Activated CD8-positive, alpha-beta memory T cell treated with anti-CD3 and anti-CD28 coated beads for 24 hours (primary cell): ENCODE data around the gene KIF6.
A peak's percentile ranks its signal among the peaks of the same experiment; 100 is the strongest.

Experiments
- DNase-seq: peaks from one replicate; pipeline ENCODE4 v3.0.0-alpha.2; 2020

KIF6 gene

GRCh38 chr6:39411465-39411864, 313.7 kb downstream of the KIF6 start:
- DNase-seq: no peak

GRCh38 chr6:39411001-39411400, 314.2 kb downstream of the KIF6 start:
- DNase-seq: no peak

GRCh38 chr6:39409889-39410288, 315.3 kb downstream of the KIF6 start:
- DNase-seq: no peak

- no peak for DNase-seq
These were observed 317.7 kb downstream of the KIF6 start for GRCh38 chr6:39407446-39407993.

- DNase-seq: no peak
These were observed 320.9 kb downstream of the KIF6 start for GRCh38 chr6:39404312-39404711.

- no peak for DNase-seq
These were observed 321.9 kb downstream of the KIF6 start for GRCh38 chr6:39403304-39403703.

GRCh38 chr6:39402239-39402751, 322.9 kb downstream of the KIF6 start:
- DNase-seq: no peak

- DNase-seq: no peak
These were observed 323.8 kb downstream of the KIF6 start for GRCh38 chr6:39401376-39401775.

GRCh38 chr6:39400026-39400425, 325.2 kb downstream of the KIF6 start:
- no peak for DNase-seq

GRCh38 chr6:39396854-39397253, 328.4 kb downstream of the KIF6 start:
- no peak for DNase-seq

- DNase-seq: no peak
These were observed 332.1 kb downstream of the KIF6 start for GRCh38 chr6:39393075-39393474.

- DNase-seq: no peak
These were observed 334.0 kb downstream of the KIF6 start for GRCh38 chr6:39391182-39391581.

- DNase-seq: no peak
These were observed 335.8 kb downstream of the KIF6 start for GRCh38 chr6:39389484-39389767.

- DNase-seq: no peak
These were observed 336.4 kb downstream of the KIF6 start for GRCh38 chr6:39388606-39389483.

GRCh38 chr6:39387785-39388184, 337.4 kb downstream of the KIF6 start:
- DNase-seq: no peak

- DNase-seq: no peak
These were observed 338.7 kb downstream of the KIF6 start for GRCh38 chr6:39386487-39386886.

GRCh38 chr6:39381550-39382140, 343.6 kb downstream of the KIF6 start:
- DNase-seq: peak; percentile 28

- DNase-seq: no peak
These were observed 344.2 kb downstream of the KIF6 start for GRCh38 chr6:39380837-39381549.

- DNase-seq: no peak
These were observed 346.2 kb downstream of the KIF6 start for GRCh38 chr6:39378960-39379425.

GRCh38 chr6:39378175-39378959, 346.8 kb downstream of the KIF6 start:
- peak; percentile 15 for DNase-seq

GRCh38 chr6:39377539-39377950, 347.7 kb downstream of the KIF6 start:
- peak; percentile 44 for DNase-seq

- no peak for DNase-seq
These were observed 349.8 kb downstream of the KIF6 start for GRCh38 chr6:39375405-39375804.

- DNase-seq: peak; percentile 7
These were observed 354.8 kb downstream of the KIF6 start for GRCh38 chr6:39370390-39370789.
